ENCODE measurements around the gene ADAMTSL5.

DNA sequence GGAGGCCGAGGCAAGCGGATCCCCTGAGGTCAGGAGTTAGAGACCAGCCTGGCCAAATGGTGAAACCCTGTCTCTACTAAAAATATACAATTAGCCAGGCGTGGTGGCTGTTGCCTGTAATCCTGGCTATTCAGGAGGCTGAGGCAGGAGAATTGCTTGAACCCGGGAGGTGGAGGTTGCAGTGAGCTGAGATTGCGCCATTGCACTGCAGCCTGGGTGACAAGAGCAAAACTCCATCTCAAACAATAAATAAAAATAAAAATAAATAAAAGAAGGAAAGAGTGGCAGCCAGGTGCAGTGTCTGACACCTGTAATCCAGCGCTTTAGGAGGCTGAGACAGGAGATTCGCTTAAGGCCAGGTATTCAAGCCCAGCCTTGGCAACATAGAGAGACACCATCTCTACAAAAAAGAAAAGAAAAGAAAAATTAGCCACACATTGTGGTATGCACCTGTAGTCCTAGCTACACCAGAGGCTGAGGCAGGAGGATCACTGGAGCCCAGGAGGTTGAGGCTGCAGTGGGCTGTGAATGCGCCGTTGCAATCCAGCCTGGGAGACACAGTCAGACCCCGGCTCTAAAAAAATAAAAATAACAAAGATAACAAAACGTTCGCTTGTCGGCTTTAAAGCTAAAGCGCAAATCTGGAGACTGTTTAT is 10.3 kb downstream of the ADAMTSL5 start:
- TF ChIP-seq POLR2AphosphoS5 (IDR thresholded peaks at IDR 0.05; ENCODE audit: low read depth, low read length) (no peak), FOXJ3 (CRISPR knock-in tag; IDR thresholded peaks at IDR 0.05; ENCODE audit: borderline replicate concordance) (no peak), CTCF (CRISPR knock-in tag; IDR thresholded peaks at IDR 0.05) (no peak), RBFOX2 (IDR thresholded peaks at IDR 0.05; ENCODE audit: low read depth, low read length) (no peak), REL (CRISPR knock-in tag; conservative IDR thresholded peaks at IDR 0.05) (no peak), ATM (IDR thresholded peaks at IDR 0.05; ENCODE audit: borderline replicate concordance) (no peak), ZNF510 (CRISPR knock-in tag; IDR thresholded peaks at IDR 0.05; ENCODE audit: low read depth) (no peak), EZH2 (conservative IDR thresholded peaks at IDR 0.05; ENCODE audit: low read depth, low read length) (no peak)

Data from HepG2 (cell line).